ENCODE measurements around the gene TRIM14.

TRIM14 gene, protein sequence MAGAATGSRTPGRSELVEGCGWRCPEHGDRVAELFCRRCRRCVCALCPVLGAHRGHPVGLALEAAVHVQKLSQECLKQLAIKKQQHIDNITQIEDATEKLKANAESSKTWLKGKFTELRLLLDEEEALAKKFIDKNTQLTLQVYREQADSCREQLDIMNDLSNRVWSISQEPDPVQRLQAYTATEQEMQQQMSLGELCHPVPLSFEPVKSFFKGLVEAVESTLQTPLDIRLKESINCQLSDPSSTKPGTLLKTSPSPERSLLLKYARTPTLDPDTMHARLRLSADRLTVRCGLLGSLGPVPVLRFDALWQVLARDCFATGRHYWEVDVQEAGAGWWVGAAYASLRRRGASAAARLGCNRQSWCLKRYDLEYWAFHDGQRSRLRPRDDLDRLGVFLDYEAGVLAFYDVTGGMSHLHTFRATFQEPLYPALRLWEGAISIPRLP

DNA sequence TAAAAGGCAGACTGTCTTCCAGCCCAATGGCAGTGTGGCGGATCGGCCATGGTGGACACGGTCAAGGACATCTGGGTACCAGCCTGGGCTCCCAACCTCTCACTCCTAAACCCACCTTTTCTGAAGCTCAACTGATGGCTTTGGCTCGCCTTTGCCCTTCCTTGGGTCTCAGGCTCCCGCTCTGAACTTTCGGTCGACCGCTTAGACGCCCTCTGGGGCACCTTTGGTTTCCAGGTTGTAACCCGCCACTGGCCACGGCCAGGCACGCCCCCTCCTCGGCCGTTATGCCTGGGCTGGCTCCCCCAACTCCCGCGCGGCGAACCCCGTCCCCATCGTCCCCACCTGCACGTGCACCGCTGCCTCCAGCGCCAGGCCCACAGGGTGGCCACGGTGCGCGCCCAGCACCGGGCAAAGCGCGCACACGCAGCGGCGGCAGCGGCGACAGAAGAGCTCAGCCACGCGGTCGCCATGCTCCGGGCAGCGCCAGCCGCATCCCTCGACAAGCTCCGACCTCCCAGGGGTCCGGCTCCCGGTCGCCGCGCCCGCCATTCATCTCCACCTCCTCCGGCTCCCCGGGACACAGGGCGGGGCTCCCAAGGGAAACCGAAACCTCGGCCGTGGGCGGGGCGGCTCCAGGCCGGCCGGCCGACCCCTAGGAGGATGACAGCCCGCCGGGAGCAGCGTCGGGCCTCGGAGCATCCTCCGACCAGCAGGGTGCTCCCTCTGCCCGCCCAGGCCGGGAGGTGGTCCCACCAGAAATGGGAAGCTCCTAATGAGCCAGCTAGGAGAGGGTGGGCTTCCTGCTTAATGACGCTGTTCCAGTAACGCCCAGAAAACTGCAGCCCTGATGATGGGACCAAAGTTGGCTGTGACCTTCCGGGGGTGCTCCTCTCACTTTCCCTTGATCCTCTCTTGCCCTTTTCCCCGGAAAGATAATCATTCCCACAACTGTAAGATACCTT lies at the start of gene TRIM14:
TRIM14 (minus strand) TSS at position 583 of the 962 bp plus-strand sequence; CDS start at position 549, 34 bp downstream.
- DNase-seq (ENCODE audit: low spot score), result peak; percentile 65

DNA sequence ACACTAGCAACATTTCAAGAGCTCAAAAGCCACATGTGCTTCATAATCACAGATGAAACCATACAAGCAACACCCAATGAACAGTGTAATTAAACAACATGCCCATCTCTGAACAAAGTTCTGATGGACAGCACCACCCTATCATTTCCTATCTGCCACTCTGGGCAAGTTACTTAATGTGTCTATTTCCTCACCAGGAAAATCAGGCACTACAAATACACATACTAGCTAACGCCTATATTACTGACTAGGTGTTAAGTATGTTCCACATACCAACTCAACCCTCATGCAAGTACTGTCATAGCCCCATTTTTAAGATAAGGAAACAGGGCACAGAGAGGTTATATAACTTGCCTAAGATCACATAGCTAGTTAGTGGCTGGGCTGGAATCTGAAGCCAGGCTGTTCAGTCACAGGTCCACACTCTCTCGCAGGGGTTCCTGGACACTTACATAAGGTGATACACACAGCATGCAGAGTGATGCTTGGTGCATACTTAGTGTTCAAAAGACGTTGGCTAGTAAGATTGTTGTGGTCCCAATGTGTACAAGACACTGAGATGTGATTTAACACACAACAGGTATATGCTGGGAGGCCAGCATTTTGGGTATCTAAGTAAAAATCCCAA lies 49.2 kb upstream of the TRIM14 start:
- no peak for DNase-seq (ENCODE audit: low spot score)

DNA sequence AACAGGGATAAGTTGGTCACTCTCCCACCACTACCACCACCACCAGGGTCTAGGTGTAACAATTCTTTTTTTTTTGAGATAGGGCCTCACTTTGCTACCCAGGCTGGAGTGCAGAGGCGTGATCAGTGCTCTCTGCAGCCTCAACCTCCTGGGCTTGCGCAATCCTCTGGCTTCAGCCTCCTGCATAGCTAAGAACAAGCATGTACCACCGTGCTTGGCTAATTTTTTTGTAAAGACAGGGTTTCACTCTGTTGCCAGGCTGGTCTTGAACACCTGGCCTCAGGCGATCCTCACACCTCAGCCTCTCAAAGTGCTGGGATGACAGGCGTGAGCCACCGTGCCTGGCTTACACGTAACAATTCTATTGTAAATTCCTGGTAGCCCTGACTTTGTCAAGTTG lies 45.9 kb upstream of the TRIM14 start:
- no peak for DNase-seq (ENCODE audit: low spot score)

GRCh38 chr9:98162613-98163012 lies 43.6 kb upstream of the TRIM14 start:
- DNase-seq (ENCODE audit: low spot score), result no peak

GRCh38 chr9:98161851-98162250 lies 42.8 kb upstream of the TRIM14 start:
- no peak for DNase-seq (ENCODE audit: low spot score)

- no peak for DNase-seq (ENCODE audit: low spot score)
Observed at GRCh38 chr9:98159790-98160189, 40.8 kb upstream of the TRIM14 start.

- no peak for DNase-seq (ENCODE audit: low spot score)
Observed at GRCh38 chr9:98159301-98159700, 40.3 kb upstream of the TRIM14 start.

DNA sequence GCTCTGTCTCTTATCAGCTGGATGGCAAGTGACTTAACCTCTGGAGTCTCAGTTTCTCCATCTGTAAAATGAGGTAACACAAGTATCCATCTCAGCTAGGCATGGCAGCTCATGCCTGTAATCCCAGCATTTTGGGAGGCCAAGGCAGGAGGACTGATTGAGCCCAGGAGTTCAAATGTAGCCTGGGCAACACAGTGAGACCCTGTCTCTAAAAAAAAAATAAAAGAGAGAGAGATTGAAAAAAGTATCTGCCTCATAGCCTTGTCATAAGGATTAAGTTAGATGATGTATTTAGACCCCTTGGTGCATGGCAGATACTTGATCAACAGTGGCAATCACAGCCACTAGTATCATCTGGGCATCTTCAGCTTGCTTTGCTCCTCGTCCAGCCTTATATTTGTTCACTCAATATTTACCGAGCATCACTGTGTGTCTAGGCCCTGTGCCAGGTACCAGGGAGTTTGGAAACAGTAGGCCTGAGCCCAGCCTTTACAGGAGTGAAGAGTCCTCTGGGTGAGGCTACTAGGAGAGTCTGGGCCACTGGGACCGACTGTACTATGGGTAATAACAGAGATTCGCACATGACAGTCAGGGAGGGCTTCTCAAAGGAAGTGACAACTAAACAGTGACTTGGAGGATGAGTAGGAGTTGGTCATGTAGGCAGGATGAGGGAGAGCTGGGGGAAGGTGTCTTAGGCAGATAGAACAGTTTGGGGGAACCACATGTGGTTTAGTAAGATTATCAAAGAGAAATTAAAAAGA lies 39.2 kb upstream of the TRIM14 start:
- DNase-seq (ENCODE audit: low spot score), result peak; percentile 22

DNA sequence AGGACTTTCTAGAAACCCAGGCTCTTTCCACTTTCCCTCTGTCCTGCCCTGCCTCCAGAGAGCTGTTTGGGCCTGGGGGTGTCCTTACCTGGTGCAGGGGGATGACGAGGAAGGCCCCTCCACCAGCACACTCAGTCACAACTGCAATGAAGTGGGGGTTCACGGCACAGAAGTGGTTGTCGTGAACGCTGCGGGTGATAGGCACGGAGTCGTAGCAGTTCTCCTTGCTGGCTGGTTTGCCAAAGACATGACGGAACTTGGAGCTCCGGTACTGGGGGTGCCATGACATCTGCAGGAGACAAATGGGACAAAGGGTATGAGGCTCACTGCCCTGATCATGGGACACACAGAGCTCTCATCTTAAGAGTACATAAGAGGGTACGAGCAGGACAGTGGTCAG lies 38.4 kb upstream of the TRIM14 start:
- no peak for DNase-seq (ENCODE audit: low spot score)

DNA sequence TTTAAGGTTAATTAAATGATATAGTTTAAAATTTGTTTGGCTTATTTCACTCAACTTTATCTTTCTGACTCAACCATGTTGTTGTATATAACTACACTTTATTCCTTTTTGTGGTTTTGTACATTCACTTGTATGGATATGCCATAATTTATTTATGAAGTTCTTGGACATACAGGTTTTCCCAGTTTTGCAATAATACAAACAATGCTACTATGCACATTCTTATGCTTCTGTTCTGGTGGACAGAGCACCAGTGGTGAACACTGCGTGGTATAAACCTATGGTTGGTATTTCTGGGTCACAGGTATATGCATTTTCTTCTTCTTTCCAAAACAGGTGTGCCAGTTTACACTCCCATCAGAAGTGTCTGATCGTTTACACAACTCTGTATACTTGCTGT lies 35.7 kb upstream of the TRIM14 start:
- DNase-seq (ENCODE audit: low spot score), result no peak

GRCh38 chr9:98152526-98152925 lies 33.5 kb upstream of the TRIM14 start:
- DNase-seq (ENCODE audit: low spot score), result no peak

DNA sequence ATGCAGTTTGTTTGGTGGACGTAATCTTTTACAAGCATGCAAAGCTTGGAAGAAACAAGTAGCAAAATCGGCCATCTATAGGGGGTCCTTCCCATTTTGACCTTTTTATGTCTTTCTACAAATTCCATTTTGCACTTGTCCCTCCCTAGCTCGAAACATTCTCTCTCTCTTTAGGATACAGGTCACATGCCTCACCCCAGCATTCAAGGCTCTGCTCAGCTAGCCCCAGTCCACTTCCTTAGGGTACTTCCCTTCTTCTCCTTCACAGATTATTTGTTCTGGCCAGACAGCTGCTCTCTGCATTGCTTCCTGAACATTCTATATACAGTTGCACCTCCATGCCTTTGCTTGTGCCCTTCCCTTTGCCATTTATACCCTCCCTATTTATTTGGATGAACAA lies 31.7 kb upstream of the TRIM14 start:
- no peak for DNase-seq (ENCODE audit: low spot score)

- DNase-seq (ENCODE audit: low spot score), result no peak
Observed at GRCh38 chr9:98150164-98150563, 31.1 kb upstream of the TRIM14 start.

DNA sequence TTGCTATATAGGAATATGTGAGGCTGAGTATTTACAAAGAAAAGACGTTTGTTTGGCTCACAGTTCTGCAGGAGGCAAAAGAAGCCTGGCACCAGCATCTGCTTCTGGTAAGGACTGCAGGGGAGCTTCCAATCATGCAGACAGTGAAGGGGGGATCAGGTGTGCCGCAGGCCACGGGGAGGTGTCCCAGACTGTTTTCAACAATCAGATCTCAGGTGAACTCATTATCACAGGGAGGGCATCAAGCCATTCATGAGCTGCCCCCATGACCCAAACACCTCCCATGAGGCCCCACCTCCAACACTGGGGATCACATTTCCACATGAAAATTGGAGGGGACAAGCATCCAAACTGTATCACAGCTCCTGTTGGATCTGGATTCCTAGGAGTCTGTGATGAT lies 30.4 kb upstream of the TRIM14 start:
- DNase-seq (ENCODE audit: low spot score), result no peak

DNA sequence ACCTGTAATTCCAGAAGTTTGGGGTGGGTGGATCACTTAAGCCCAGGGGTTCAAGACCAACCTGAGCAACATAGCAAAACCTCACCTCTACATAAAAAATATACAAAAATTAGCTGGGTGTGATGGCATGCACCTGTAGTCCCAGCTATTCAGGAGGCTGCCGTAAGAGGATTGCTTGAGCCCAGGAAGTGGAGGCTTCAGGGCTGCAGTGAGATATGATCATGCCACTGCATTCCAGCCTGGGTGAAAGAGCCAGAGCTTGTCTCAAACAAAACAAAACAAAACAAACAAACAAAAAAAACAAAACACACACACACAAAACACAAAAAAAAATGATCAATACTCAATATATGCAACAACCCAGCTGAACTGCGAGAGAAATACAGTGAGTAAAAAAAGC lies 29.5 kb upstream of the TRIM14 start:
- DNase-seq (ENCODE audit: low spot score), result no peak

GRCh38 chr9:98147582-98147981 lies 28.6 kb upstream of the TRIM14 start:
- DNase-seq (ENCODE audit: low spot score), result peak; percentile 30

- DNase-seq (ENCODE audit: low spot score), result no peak
Observed at GRCh38 chr9:98146101-98146991, 27.3 kb upstream of the TRIM14 start.

GRCh38 chr9:98144631-98145030 lies 25.6 kb upstream of the TRIM14 start:
- no peak for DNase-seq (ENCODE audit: low spot score)

DNA sequence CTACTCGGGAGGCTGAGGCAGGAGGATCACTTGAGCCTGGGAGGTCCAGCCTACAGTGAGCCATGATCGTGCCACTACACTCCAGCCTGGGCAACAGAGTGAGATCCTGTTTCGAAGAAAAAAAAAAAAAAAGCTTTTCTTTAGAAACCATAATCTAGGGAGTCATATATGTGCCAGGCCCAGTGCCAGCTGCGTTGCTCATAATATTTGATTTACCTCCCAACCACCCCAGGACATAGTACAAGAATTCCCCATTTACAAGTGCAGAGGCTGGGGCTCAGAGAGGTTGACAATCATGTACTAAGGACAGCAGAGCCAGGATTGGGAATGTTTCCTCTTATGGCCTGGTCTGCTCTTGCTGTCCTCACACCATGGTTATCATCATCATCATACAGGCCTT lies 25.1 kb upstream of the TRIM14 start:
- no peak for DNase-seq (ENCODE audit: low spot score)

GRCh38 chr9:98142925-98143481 lies 24.0 kb upstream of the TRIM14 start:
- DNase-seq (ENCODE audit: low spot score), result no peak

Measured in activated CD4-positive, alpha-beta T cell treated with anti-CD3 and anti-CD28 coated beads, Interleukin-2, Interleukin-4, amounts not matched to agents 100 ng/mL and 50 ng/mL, durations not matched to agents 16 hours and 8 hours (primary cell).